ENCODE measurements around the gene PTPRM.

DNA sequence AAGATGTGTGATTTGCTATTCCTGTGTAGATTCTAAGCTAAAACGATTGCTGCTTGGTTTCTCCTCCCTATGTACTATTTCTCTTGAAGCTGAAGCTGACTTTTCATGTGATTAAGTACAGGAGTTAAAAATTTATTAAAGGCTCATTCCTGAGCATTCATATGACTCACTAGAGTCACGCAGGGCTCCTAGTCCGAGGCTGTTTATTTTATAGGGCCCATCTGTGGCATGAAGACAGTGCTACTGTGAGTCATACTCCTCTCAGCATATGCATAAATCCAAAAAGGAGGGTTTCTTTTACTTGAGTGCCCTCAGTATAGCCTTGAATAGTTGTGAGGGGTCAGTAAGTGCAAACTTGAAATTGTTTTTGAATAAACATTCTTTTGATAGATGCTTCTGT, 378.8 kb downstream of the PTPRM start:
- no peak for TF ChIP-seq POLR2A (IDR thresholded peaks at IDR 0.05)
- no peak for TF ChIP-seq CTCF (IDR thresholded peaks at IDR 0.05)
- TF ChIP-seq EP300 (IDR thresholded peaks at IDR 0.05): peak in 2 of 4 donors; percentile 37 to 81
- TF ChIP-seq POLR2AphosphoS5 (IDR thresholded peaks at IDR 0.05): peak in 3 of 4 donors; percentile 43 to 75 (median 50)

Data from sigmoid colon (tissue), 4 donors.